Measurements from ENCODE around the gene SORCS2. TPM values are rescaled to one million over a fixed set of nuclear protein-coding genes. Genes with fewer than 3 reads are reported as not detected.

SORCS2 gene
- total RNA-seq, 1 donor from 2014 or later, result 13.8 TPM

DNA sequence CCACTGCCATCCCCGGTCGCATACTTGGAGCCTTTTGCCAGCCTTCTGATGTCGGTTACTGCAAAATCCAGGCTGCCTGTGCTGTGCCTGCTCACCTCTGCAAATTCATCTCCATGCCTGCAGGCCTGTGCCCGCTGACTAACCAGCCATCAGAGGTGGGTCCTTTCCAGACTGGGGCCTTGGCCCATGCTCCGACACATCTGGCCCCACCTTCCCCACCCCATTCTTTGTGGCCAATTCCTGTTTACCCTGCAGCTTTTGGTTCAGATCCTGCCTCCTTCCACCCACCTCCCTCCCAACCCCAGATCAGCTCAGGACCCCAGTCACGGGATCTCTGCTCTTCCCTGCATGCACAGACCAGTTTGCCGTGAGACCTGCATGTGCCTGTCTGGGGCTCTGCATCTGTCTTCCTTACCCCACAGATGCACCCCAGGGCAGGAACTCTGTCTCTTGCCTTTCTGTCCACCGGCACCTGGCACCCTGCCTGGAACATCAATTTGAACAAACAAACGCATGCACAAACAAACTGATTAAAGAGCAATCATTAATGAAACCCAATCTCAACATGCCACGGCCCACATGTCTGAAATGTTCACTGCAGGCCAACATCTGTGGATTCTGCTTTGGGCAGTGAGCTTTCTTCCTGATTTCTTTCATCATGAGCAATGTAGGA is 355.2 kb downstream of the SORCS2 start:
- Histone ChIP-seq H3K9me3 (ENCODE audit: insufficient read depth, low read depth, low read length) (peaks cover 16% of the 10 kb centered on the region), H3K4me1 (ENCODE audit: insufficient read depth, low read length) (peaks cover 10% of the 10 kb centered on the region), H3K4me2 (ENCODE audit: low read length) (no peak overlapping the region), H2AFZ (ENCODE audit: low read depth, low read length) (no peak overlapping the region), H3K9ac (ENCODE audit: low read length) (no peak overlapping the region), H3K79me2 (ENCODE audit: insufficient read depth, low read length) (no peaks in the 10 kb centered on the region), H3K27me3 (ENCODE audit: insufficient read depth, low read length) (no peaks in the 10 kb centered on the region), H3K4me3 (ENCODE audit: insufficient read depth, low read depth, low read length) (no peak overlapping the region), H3K36me3 (ENCODE audit: insufficient read depth, low read length) (no peaks in the 10 kb centered on the region), H3K27ac (ENCODE audit: low read depth, low read length) (no peak overlapping the region), H4K20me1 (ENCODE audit: insufficient read depth, low read length) (peaks cover 9% of the 10 kb centered on the region)
- H3K9me3 Mint-ChIP-seq (ENCODE audit: unreplicated experiment), result peaks cover 14% of the 10 kb centered on the region
- DNase-seq (ENCODE audit: low read depth) (no peak), FAIRE-seq (no peak)
- TF ChIP-seq, protein P1, sequence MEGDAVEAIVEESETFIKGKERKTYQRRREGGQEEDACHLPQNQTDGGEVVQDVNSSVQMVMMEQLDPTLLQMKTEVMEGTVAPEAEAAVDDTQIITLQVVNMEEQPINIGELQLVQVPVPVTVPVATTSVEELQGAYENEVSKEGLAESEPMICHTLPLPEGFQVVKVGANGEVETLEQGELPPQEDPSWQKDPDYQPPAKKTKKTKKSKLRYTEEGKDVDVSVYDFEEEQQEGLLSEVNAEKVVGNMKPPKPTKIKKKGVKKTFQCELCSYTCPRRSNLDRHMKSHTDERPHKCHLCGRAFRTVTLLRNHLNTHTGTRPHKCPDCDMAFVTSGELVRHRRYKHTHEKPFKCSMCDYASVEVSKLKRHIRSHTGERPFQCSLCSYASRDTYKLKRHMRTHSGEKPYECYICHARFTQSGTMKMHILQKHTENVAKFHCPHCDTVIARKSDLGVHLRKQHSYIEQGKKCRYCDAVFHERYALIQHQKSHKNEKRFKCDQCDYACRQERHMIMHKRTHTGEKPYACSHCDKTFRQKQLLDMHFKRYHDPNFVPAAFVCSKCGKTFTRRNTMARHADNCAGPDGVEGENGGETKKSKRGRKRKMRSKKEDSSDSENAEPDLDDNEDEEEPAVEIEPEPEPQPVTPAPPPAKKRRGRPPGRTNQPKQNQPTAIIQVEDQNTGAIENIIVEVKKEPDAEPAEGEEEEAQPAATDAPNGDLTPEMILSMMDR (IDR thresholded peaks at IDR 0.05; ENCODE audit: insufficient read depth, low read depth, low read length), result no peak
- H3K27ac Mint-ChIP-seq (ENCODE audit: unreplicated experiment), result no peak overlapping the region
- H3K36me3 Mint-ChIP-seq (ENCODE audit: low read depth, unreplicated experiment), result peaks cover 11% of the 10 kb centered on the region
- peaks cover 9% of the 10 kb centered on the region for H3K4me1 Mint-ChIP-seq (ENCODE audit: low read depth, unreplicated experiment)
- peaks cover 31% of the 10 kb centered on the region for H3K27me3 Mint-ChIP-seq (ENCODE audit: low read depth, unreplicated experiment)
- H3K4me3 Mint-ChIP-seq (ENCODE audit: unreplicated experiment), result no peak overlapping the region

DNA sequence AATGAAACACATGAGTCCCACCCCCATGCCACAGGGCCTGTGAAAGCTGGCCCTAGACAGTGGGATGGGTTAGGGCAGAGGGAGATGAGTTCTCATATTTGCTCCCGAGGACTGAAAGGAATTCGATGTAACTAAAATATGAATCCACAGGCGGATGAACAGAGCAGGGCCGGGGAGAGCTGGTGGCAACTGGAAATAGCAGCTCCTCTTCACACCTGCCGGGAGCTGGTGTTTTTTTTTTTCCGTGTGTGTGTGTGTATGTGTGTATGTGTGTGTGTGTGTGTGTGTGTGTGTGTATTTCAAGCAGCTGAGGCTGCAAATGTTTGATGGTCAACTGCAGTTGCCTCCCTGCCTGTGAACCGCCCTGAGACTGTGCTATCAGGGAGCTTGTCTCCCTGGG is 357.5 kb downstream of the SORCS2 start:
- Mint-ChIP-seq H3K36me3 (ENCODE audit: low read depth, unreplicated experiment) (peaks cover 12% of the 10 kb centered on the region), H3K4me1 (ENCODE audit: low read depth, unreplicated experiment) (peaks cover 9% of the 10 kb centered on the region), H3K27me3 (ENCODE audit: low read depth, unreplicated experiment) (peaks cover 38% of the 10 kb centered on the region), H3K9me3 (ENCODE audit: unreplicated experiment) (peaks cover 34% of the 10 kb centered on the region), H3K27ac (ENCODE audit: unreplicated experiment) (no peak overlapping the region), H3K4me3 (ENCODE audit: unreplicated experiment) (no peak overlapping the region)
- Histone ChIP-seq H3K4me3 (ENCODE audit: insufficient read depth, low read depth, low read length) (no peak overlapping the region), H2AFZ (ENCODE audit: low read depth, low read length) (no peak overlapping the region), H3K36me3 (ENCODE audit: insufficient read depth, low read length) (no peaks in the 10 kb centered on the region), H3K4me2 (ENCODE audit: low read length) (no peak overlapping the region), H3K9ac (ENCODE audit: low read length) (no peak overlapping the region), H3K9me3 (ENCODE audit: insufficient read depth, low read depth, low read length) (peaks cover 27% of the 10 kb centered on the region), H3K27ac (ENCODE audit: low read depth, low read length) (no peak overlapping the region), H3K4me1 (ENCODE audit: insufficient read depth, low read length) (peaks cover 10% of the 10 kb centered on the region), H3K79me2 (ENCODE audit: insufficient read depth, low read length) (no peaks in the 10 kb centered on the region), H4K20me1 (ENCODE audit: insufficient read depth, low read length) (peaks cover 9% of the 10 kb centered on the region), H3K27me3 (ENCODE audit: insufficient read depth, low read length) (no peaks in the 10 kb centered on the region)
- FAIRE-seq, result no peak
- TF ChIP-seq, protein P1 (IDR thresholded peaks at IDR 0.05; ENCODE audit: insufficient read depth, low read depth, low read length), result no peak
- TF ChIP-seq EZH2 (IDR thresholded peaks at IDR 0.05; ENCODE audit: insufficient read depth, low read length), result no peak
- DNase-seq (ENCODE audit: low read depth), result no peak

DNA sequence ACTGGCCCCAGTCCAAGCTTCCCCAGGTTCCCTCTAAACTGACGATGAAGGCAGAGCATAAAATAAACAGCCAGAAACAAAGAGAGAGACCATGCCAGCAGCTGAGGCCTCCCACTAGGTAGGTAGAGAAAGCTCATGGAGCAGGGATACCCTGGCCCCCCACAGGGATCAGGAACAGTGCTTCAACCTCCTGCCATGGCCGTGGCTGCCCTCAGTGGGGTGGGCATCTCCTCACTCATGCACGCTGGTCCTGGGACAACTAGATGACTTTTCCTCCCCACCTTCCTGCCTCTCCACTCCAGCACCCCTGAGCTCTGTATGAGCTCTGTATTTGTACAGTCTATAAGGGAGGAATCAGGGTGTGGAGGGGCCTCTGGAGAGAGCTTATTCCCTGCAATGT is 360.1 kb downstream of the SORCS2 start:
- H3K9me3 ChIP-seq (ENCODE audit: insufficient read depth, low read depth, low read length), result peaks cover 27% of the 10 kb centered on the region
- no peak overlapping the region for H3K27ac ChIP-seq (ENCODE audit: low read depth, low read length)
- H3K27me3 ChIP-seq (ENCODE audit: insufficient read depth, low read length), result no peaks in the 10 kb centered on the region
- no peaks in the 10 kb centered on the region for H3K79me2 ChIP-seq (ENCODE audit: insufficient read depth, low read length)
- Mint-ChIP-seq H3K4me3 (ENCODE audit: unreplicated experiment) (no peak overlapping the region), H3K9me3 (ENCODE audit: unreplicated experiment) (peaks cover 46% of the 10 kb centered on the region), H3K27ac (ENCODE audit: unreplicated experiment) (no peak overlapping the region), H3K27me3 (ENCODE audit: low read depth, unreplicated experiment) (peaks cover 36% of the 10 kb centered on the region), H3K36me3 (ENCODE audit: low read depth, unreplicated experiment) (peaks cover 18% of the 10 kb centered on the region), H3K4me1 (ENCODE audit: low read depth, unreplicated experiment) (peaks cover 4% of the 10 kb centered on the region)
- no peak for TF ChIP-seq EZH2 (IDR thresholded peaks at IDR 0.05; ENCODE audit: insufficient read depth, low read length)
- TF ChIP-seq, protein P1 (IDR thresholded peaks at IDR 0.05; ENCODE audit: insufficient read depth, low read depth, low read length), result no peak
- FAIRE-seq (no peak), DNase-seq (ENCODE audit: low read depth) (no peak)
- H3K4me1 ChIP-seq (ENCODE audit: insufficient read depth, low read length), result no peaks in the 10 kb centered on the region
- H3K9ac ChIP-seq (ENCODE audit: low read length), result no peak overlapping the region
- peaks cover under 1% of the 10 kb centered on the region for H4K20me1 ChIP-seq (ENCODE audit: insufficient read depth, low read length)
- no peak overlapping the region for H3K4me2 ChIP-seq (ENCODE audit: low read length)
- H3K4me3 ChIP-seq (ENCODE audit: insufficient read depth, low read depth, low read length), result no peak overlapping the region
- H2AFZ ChIP-seq (ENCODE audit: low read depth, low read length), result no peak overlapping the region
- no peaks in the 10 kb centered on the region for H3K36me3 ChIP-seq (ENCODE audit: insufficient read depth, low read length)

Measured in astrocyte (in vitro differentiated cells and primary cell).